Activated CD4-positive, alpha-beta T cell treated with anti-CD3 and anti-CD28 coated beads for 1 hour (primary cell): ENCODE measurements around the gene GIT2.
"Not testable (repeated sequence)": the region's sequence is repeated elsewhere in the genome, so short reads cannot be mapped to it uniquely, and the experiment has no call there.

ENCODE experiments used
- DNase-seq: peaks from one replicate; pipeline ENCODE4 v3.0.0-alpha.2; 2020

GIT2 gene

DNA sequence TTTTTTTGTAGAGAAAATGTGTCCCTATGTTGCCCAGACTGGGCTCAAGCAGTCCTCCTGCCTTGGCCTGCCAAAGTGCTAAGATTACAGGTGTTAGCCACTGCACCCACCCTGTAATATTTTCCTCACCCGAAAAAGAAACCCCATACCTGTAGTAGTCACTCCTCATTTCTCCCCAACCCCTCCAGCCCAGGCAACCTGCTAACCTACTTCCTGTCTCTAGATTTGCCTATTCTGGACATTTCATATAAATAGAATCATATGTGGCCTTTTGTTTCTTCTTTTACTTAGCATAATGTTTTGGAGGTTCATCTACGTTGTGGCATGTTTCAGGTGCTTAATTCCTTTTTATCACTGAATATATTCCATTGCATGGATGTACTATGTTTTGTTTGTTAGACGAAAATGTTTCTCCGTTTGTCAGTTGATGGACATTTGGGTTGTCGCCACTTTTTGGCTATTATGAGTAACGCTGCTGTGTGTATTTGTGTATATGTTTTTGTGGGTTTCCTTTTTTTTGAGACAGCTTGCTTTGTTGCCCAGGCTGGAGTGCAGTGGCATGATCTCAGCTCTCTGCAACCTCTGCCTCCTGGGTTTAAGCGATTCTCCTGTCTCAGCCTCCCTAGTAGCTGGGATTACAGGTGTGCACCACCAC, 9.3 kb upstream of the GIT2 start:
- DNase-seq, result no peak

- DNase-seq, result no peak
Measured at GRCh38 chr12:110004598-110004997, 8.4 kb upstream of the GIT2 start.

- DNase-seq, result no peak
Measured at GRCh38 chr12:110002676-110003515, 6.7 kb upstream of the GIT2 start.

DNA sequence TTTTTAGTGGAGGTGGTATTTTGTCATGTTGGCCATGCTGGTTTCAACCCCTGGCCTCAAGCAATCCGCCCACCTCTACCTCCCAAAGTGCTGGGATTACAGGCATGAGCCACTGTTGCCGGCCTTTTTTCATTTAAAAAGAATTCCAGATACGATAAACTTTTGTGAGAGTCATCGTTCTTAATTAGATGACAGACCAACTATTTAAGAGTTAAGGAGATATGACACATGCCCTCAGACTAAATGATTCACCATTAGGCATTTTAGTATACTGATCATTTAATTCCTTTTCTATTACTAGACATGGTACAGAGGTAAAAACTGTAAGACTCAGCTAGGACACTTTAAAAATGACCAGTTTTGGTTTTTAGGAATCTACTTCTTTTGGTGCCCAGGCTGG, 5.4 kb upstream of the GIT2 start:
- DNase-seq, result no peak

DNA sequence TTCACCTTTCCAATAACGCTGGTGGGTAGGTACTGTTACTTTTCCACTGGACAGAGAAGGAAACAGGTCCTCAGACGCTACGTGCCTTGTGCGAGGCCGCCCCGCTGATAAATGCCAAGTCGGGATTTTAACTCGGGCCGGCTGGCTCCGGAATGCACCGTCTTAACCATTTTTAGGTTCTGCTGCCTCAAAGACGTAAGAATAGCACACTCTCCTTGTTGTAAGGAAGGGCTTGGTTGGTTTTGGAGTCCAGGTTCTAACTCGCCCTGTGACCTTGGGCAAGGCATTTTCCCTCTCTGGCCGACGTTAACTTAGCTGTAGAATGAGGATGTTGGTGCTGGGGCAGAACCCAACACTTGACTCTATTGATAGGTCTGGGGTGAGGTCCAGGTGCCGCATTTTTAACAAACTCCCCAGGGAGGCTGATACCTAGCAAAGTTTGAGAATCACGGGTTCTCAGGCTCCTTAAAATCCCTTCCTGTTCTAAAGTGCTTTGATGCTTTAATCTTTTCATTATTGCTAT, 3.9 kb upstream of the GIT2 start:
- DNase-seq, result no peak

GRCh38 chr12:109999649-109999971, 3.4 kb upstream of the GIT2 start:
- DNase-seq, result no peak

DNA sequence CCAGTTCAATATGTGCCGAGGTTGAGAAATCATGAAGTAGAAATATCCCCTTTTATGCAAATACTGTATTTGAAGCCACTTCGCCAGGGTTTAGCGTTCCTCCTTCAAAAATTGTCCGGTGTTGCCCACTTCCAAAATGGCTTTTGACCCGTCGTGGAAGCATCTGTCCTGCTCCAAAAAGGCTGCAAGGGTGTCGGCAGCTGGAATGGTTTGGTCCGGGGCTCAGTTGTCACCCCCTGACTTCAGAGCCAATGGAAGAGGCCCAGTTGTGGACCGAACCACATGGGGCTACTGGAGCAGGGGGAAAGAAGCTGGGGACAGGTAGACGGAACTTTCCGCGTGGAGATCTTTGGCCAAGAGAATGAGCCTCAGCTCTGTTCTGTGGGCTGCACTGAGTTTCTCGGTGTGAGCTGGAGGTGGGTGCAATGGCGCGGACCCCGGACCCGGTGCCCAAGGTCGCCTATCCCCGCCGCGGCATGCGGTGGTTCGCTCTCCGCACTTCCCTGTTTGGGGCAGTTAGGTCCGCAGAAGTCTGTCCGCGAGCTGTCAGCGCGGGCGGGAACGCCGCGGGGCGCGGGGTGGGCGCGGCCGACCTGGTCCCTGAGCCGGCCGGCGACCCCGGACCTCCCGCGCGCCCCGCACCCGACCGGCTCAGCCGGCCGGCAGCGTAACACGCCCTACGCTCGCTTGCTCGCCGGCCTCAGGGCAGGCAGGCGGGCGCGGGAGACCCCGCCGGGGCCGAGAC, 2.9 kb upstream of the GIT2 start, which contains the start of gene ANKRD13A:
ANKRD13A (plus strand) TSS at position 527 of the 745 bp plus-strand sequence. CDS start 259 bp downstream, outside the sequence.
- peak; percentile 80 for DNase-seq

DNA sequence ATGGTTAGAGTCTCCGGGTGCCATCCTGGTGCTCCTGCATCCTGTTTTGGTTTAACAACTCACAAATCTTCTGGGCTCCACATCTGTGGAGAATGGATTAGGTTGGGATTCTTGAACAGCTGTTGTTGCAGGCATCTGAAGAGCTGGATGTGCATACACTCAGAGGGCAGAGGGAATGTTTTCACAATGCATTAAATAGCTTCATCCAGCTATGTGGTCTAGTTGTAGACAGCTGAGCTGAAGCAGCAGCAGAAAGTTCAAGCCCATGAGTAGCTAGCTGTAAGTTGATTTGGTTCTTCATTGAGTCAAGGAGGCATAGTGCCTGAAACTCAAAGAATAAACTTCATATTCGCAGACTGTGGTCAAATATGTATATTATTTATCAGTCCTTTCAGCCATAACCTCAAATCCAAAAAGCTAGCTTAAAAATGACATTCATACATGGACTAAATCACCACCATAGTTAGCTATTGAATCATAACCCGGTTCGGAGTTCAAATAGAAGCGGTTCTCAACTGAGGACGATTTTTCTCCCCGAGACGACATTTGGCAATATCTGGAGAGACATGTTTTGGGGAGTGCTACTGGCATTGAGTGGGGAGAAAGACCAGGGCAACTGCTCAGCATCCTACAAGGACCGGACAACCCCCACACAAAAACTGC, 2.2 kb upstream of the GIT2 start:
- DNase-seq, result no peak

- DNase-seq, result no peak
Measured at GRCh38 chr12:109997393-109997792, 1.2 kb upstream of the GIT2 start.

DNA sequence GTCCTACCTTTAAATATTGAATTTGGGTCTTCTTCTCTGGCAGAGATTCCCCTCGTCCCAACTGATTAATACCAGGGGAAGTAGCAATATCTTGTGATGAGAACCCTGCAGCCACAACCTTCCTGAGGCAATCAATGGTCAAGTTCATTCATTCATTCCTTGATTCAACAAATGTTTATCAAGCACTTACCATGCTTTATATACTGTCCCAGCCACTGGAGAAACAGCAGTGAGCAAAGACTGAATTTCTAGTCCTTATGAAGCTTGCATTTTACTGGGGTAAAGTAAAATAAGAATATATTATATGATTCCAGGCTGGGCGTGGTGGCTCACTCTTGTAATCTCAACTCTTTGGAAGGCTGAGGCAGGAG, 300 bp upstream of the GIT2 start:
- no peak for DNase-seq

GRCh38 chr12:109995361-109995685, 845 bp downstream of the GIT2 start:
- no peak for DNase-seq

GRCh38 chr12:109994401-109995175, 1.6 kb downstream of the GIT2 start:
- no peak for DNase-seq

DNA sequence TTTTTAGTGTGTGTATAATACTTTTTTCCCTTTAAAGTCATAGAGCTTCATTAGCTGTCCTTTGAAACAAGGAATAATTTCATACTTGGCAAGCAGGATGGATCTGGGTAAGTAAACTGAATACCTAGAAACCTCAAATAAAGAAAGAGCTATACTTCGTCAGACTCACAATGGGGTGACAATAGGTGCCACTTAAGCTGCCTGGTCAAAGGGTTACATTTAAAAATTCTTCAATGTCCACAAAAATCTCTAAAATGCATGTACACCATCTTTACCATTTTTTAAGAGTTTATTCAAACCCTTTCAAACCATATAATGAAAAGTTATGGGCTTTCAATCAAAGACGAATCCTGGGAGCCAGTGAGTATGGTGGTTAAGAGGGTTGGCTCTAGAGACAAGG, 3.1 kb downstream of the GIT2 start:
- no peak for DNase-seq

GRCh38 chr12:109991586-109991985, 4.6 kb downstream of the GIT2 start:
- DNase-seq, result no peak

- no peak for DNase-seq
Measured at GRCh38 chr12:109989380-109989779, 6.8 kb downstream of the GIT2 start.

- DNase-seq, result no peak
Measured at GRCh38 chr12:109988903-109989302, 7.3 kb downstream of the GIT2 start.

GRCh38 chr12:109988274-109988673, 7.9 kb downstream of the GIT2 start:
- DNase-seq, result no peak

- no peak for DNase-seq
Measured at GRCh38 chr12:109987615-109988014, 8.6 kb downstream of the GIT2 start.

- not testable (repeated sequence) for DNase-seq
Measured at GRCh38 chr12:109986236-109986635, 9.9 kb downstream of the GIT2 start.

DNA sequence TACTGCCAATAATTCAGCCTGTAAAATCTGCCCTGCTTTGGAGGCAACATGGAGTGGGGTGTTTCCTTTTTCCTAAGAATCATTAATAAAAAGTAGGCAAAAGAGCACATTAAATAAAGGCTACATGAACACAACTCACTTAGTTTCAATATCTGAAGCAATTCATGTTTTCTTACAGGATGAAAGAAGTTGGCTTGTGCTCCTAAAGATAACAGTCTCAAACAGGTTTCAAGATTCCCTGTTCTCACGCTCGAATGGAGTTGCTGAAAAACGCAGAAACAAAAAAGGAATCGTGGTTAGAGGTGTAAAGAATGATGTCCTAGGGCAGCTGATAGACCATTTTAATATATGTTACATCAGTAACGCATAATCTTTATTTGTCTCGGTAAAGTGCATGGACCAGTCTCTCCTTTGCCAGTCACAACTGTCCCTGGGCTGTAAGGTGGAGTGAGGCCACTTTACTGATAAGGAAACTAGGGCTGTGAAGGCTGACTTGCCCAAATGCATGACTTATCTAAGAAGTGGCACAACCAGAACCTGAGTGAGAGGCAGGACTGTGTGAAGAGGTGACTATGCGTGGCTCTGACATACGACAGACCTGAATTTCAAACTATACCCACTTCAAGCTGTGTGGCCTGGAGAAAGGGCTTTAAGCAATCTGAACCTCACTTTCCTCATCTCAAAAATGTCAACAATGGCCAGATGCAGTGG, 12.6 kb downstream of the GIT2 start:
- no peak for DNase-seq

GRCh38 chr12:109982210-109982609, 14.0 kb downstream of the GIT2 start:
- DNase-seq, result no peak

DNA sequence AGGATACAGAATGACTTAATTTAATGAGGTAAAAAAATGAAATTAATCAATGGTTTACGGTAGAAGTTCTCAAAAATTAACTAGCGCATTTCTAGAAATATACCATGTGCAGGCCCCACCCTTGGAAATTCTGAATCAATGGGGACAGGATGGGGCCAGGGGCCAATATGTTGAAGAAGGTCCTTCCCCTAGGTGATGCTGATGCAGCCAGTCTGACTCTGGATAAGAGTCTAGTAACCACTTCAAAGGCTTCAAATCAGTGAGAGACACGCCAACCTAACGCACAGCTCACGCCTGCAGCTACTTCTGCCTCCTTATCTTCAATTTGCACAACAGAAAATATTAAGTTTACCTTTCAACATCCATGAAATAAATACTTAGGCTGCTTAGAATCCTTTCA, 14.9 kb downstream of the GIT2 start:
- DNase-seq, result peak; percentile 19
